Measurements from ENCODE around the gene SEC24D.

Gene SEC24D

GRCh38 chr4:118721752-118722151 is 114.2 kb downstream of the SEC24D start:
- Histone ChIP-seq H3F3A (ENCODE audit: insufficient read depth, low read length) (no peaks in the 10 kb centered on the region), H3K9ac (ENCODE audit: low read length) (no peak overlapping the region), H3K4me3 (ENCODE audit: low read depth, low read length, poor library complexity, severe bottlenecking) (no peak overlapping the region), H3K36me3 (ENCODE audit: insufficient read depth, low read length) (peaks cover 12% of the 10 kb centered on the region; the same call in 1 of the 2 replicates), H3K9me2 (ENCODE audit: low read depth, low read length) (no peaks in the 10 kb centered on the region), H2AFZ (ENCODE audit: low read length) (no peak overlapping the region), H3K4me1 (ENCODE audit: insufficient read depth, low read length, severe bottlenecking) (no peaks in the 10 kb centered on the region), H3K27me3 (ENCODE audit: insufficient read depth, low read length) (no peaks in the 10 kb centered on the region), H3K27ac (ENCODE audit: low read depth, low read length, poor library complexity, severe bottlenecking) (no peak overlapping the region), H4K20me1 (ENCODE audit: insufficient read depth, low read length) (no peaks in the 10 kb centered on the region), H3K9me3 (ENCODE audit: low read length) (no peaks in the 10 kb centered on the region), H3K4me2 (ENCODE audit: low read length) (no peak overlapping the region), H3K79me2 (ENCODE audit: insufficient read depth, low read length) (no peaks in the 10 kb centered on the region)
- TF ChIP-seq EZH2 (IDR thresholded peaks at IDR 0.05; ENCODE audit: borderline replicate concordance, low read length) (no peak), CTCF (IDR thresholded peaks at IDR 0.05; ENCODE audit: low read length) (no peak)

- Histone ChIP-seq H2AFZ (ENCODE audit: low read length) (no peak overlapping the region), H3K79me2 (ENCODE audit: insufficient read depth, low read length) (no peaks in the 10 kb centered on the region), H3K9me2 (ENCODE audit: low read depth, low read length) (no peaks in the 10 kb centered on the region), H3K4me1 (ENCODE audit: insufficient read depth, low read length, severe bottlenecking) (no peaks in the 10 kb centered on the region), H3K9me3 (ENCODE audit: low read length) (no peaks in the 10 kb centered on the region), H3K36me3 (ENCODE audit: insufficient read depth, low read length) (peaks cover 5% of the 10 kb centered on the region; the same call in 1 of the 2 replicates), H4K20me1 (ENCODE audit: insufficient read depth, low read length) (no peaks in the 10 kb centered on the region), H3K4me3 (ENCODE audit: low read depth, low read length, poor library complexity, severe bottlenecking) (no peak overlapping the region), H3K27me3 (ENCODE audit: insufficient read depth, low read length) (no peaks in the 10 kb centered on the region), H3F3A (ENCODE audit: insufficient read depth, low read length) (no peaks in the 10 kb centered on the region), H3K27ac (ENCODE audit: low read depth, low read length, poor library complexity, severe bottlenecking) (no peak overlapping the region), H3K4me2 (ENCODE audit: low read length) (no peak overlapping the region), H3K9ac (ENCODE audit: low read length) (no peak overlapping the region)
- no peak for TF ChIP-seq CTCF (IDR thresholded peaks at IDR 0.05; ENCODE audit: low read length)
- no peak for TF ChIP-seq EZH2 (IDR thresholded peaks at IDR 0.05; ENCODE audit: borderline replicate concordance, low read length)
Observed at GRCh38 chr4:118718511-118719170, 117.3 kb downstream of the SEC24D start.

GRCh38 chr4:118716304-118716703 is 119.6 kb downstream of the SEC24D start:
- H3K27ac ChIP-seq (ENCODE audit: low read depth, low read length, poor library complexity, severe bottlenecking): no peak overlapping the region
- H3K4me2 ChIP-seq (ENCODE audit: low read length): no peak overlapping the region
- H3F3A ChIP-seq (ENCODE audit: insufficient read depth, low read length): no peaks in the 10 kb centered on the region
- no peak overlapping the region for H3K4me3 ChIP-seq (ENCODE audit: low read depth, low read length, poor library complexity, severe bottlenecking)
- H3K36me3 ChIP-seq (ENCODE audit: insufficient read depth, low read length): peaks cover 11% of the 10 kb centered on the region
- no peaks in the 10 kb centered on the region for H3K9me3 ChIP-seq (ENCODE audit: low read length)
- H3K79me2 ChIP-seq (ENCODE audit: insufficient read depth, low read length): no peaks in the 10 kb centered on the region
- H3K9me2 ChIP-seq (ENCODE audit: low read depth, low read length): no peaks in the 10 kb centered on the region
- H3K27me3 ChIP-seq (ENCODE audit: insufficient read depth, low read length): no peaks in the 10 kb centered on the region
- no peaks in the 10 kb centered on the region for H3K4me1 ChIP-seq (ENCODE audit: insufficient read depth, low read length, severe bottlenecking)
- TF ChIP-seq CTCF (IDR thresholded peaks at IDR 0.05; ENCODE audit: low read length) (no peak), EZH2 (IDR thresholded peaks at IDR 0.05; ENCODE audit: borderline replicate concordance, low read length) (no peak)
- no peak overlapping the region for H2AFZ ChIP-seq (ENCODE audit: low read length)
- no peaks in the 10 kb centered on the region for H4K20me1 ChIP-seq (ENCODE audit: insufficient read depth, low read length)
- H3K9ac ChIP-seq (ENCODE audit: low read length): no peak overlapping the region
